GM19238 (cell line): ENCODE measurements around the gene RFPL4AL1.
"Not testable (repeated sequence)": the region's sequence is repeated elsewhere in the genome, so short reads cannot be mapped to it uniquely, and the experiment has no call there.

Experiments
- DNase-seq: peaks from one replicate; pipeline ENCODE4 v3.0.0; 2011; ENCODE audit warnings: low spot score; ENCODE audit not compliant: insufficient read length

RFPL4AL1 gene

DNA sequence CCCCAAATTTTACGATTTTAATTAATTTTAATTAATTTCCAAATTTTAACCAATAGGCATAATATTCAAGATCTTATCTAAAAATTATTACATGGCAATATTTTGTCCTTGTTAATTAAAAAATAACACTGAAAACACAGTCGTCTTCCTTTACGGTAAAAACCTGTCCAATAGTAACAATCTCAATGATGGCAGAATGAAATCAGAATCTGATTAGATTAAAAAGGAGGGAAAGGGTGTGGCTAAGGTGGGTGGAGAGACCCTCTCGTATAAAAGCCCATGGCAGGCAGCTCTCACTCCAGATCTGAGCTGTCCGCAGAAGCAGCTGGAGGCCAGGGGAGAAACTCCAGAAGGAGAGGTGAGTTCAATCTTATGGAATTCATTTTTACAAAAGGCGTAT lies at the start of gene RFPL4AL1:
RFPL4AL1 (plus strand) TSS at position 301 of the 400 bp plus-strand sequence. CDS start 2,687 bp downstream, outside the sequence.
- DNase-seq = not testable (repeated sequence)

DNA sequence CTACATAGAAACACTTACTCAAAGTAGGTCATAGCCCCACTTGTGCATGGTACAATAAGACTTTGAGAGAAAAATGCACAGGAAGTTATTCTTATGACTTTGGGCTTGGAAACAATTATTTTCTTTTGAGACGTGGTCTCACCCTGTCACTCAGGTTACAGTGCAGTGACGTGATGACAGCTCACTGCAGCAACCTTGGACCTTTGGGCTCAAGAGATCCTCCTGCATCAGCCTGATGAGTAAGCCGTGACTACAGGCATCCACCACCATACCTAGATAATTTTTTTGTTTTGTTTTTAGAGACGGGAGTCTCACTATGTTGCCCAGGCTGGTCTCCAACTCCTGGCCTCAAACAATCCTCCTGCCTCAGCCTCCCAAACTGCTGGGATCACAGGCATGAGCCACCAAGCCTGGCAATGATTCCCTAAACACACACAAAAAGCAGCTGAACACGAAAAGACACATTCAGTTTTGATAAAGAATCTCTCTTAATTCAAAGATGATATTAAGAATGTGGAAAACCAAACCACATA lies 48.6 kb upstream of the RFPL4AL1 start:
- DNase-seq = no peak

DNA sequence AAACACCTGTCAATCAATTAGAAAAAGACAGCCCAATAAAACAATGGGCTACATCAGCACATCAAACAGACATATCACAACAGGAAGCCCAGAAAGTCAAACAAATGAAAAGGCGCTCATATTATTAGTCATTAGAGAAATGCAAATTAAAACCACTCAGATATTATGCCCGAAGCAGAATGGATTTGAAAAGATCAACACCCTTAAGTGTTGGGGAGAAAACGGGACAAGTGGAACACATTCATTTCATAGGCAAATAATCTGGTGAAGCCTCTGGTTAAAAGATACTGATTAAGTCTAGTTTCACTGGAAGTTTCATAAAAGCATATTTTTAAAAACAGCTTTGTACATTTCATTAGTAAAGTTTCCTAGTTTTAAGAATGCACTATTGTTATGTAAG lies 48.1 kb upstream of the RFPL4AL1 start:
- no peak for DNase-seq

DNA sequence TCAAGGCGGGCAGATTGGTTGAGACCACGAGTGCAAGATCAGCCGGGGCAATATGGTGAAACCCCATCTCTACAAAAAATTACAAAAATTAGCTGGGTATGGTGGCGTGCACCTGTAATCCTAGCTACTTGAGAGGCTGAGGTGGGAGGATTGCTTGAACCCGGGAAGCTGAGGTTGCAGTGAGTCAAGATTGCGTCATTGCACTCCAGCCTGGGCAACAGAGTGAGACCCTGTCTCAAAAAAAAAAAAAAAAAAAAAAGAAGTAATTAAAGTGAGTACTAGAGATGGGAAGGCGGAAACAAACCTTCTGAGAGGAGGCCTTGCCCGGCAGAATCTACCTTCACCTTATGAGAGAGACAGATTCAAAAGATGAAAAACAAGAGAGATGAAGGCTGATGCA lies 45.4 kb upstream of the RFPL4AL1 start:
- DNase-seq = no peak

DNA sequence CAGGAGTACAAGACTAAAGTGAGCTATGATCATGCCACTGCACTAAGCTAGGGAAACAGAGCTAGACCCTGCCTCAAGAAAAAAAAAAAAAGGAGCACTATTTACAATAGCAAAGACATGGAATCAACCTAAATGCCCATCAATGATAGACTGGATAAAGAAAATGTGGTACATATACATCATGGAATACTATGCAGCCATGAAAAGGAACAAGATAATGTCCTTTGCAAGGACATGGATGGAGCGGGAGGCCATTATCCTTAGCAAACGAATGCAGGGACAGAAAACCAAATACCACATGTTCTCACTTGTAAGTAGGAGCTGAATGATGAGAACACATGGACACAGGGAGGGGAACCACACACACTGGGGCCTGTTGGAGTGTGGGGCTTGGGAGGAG lies 38.5 kb upstream of the RFPL4AL1 start:
- DNase-seq = not testable (repeated sequence)

DNA sequence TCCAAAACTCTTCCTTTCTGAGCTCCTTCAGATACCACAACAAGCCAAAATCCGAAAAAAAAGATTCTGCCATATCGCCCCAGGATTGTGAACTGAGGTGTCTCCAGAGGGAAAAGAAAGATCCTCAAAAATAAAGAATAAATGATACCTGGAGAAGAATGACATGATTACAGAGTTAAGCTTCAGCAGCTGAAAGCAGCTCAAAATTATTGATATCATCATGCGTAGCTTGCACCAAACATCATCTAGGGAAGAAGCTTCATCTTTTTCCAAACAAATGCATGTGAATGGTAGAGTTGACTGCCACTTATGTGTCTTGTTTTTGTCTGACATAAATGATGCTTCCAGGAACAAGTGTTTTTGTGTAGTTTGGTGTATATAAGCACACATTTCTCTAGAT lies 30.6 kb upstream of the RFPL4AL1 start, which contains the start of gene NLRP9:
NLRP9 (minus strand) TSS at position 101 of the 400 bp plus-strand sequence; CDS start at position 73, 28 bp downstream.
- no peak for DNase-seq

DNA sequence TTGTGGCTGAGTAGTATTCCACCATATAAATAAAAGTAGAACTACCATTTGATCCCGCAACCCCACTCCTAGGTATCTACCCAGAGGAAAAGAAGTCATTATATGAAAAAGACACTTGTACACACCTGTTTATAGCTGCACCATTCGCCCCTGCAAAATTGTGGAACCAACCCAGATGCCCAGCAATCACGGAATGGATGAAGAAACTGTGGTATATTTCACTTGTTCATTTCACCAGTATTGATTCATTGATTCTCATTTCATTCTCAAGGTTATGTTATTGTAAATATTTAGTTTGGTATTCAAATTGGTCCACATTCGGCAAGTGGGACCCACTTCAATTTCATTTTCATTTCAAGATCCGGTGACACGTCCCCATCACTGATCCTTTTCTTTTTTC lies 18.2 kb upstream of the RFPL4AL1 start:
- no peak for DNase-seq

DNA sequence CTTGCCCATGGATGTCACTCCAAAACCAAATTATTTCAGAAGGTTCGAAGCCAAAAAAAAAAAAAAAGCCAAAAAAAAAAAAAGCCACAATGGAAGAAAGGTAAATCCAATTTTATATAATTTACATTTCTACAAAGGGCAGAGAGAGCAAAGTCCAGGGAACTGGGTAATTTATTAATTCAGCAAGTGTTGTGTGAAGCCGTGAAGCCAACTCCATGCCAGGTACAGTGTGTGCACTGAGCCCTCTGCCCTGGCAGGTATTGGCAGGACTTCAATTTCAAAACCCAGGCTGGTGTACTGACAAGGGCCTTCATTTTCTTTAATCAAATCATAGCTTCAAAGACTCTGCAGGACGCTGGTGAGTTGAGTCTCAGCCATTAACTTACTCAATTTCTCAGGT lies 15.5 kb upstream of the RFPL4AL1 start:
- no peak for DNase-seq

DNA sequence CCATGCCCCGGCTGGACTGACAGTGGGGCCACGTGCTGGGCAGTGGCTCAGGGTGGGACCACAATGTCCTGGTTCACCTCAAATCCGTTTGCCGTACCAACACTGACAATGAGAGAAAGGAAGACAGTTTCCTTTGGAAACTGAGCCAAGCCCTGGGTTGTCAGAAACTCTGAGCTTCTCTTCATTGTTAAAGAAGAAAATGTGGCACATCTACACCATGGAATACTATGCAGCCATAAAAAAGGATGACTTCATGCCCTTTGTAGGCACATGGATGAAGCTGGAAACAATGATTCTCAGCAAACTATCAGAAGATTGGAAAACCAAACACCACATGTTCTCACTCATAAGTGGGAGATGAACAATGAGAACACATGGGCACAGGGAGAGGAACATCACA lies 12.1 kb upstream of the RFPL4AL1 start:
- not testable (repeated sequence) for DNase-seq

DNA sequence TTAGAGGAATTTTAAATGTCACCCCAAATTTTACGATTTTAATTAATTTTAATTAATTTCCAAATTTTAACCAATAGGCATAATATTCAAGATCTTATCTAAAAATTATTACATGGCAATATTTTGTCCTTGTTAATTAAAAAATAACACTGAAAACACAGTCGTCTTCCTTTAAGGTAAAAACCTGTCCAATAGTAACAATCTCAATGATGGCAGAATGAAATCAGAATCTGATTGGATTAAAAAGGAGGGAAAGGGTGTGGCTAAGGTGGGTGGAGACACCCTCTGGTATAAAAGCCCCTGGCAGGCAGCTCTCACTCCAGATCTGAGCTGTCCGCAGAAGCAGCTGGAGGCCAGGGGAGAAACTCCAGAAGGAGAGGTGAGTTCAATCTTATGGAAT lies 10.1 kb upstream of the RFPL4AL1 start, which contains the start of gene RFPL4A:
RFPL4A (plus strand) TSS at position 301 of the 400 bp plus-strand sequence. CDS start 2,704 bp downstream, outside the sequence.
- not testable (repeated sequence) for DNase-seq

DNA sequence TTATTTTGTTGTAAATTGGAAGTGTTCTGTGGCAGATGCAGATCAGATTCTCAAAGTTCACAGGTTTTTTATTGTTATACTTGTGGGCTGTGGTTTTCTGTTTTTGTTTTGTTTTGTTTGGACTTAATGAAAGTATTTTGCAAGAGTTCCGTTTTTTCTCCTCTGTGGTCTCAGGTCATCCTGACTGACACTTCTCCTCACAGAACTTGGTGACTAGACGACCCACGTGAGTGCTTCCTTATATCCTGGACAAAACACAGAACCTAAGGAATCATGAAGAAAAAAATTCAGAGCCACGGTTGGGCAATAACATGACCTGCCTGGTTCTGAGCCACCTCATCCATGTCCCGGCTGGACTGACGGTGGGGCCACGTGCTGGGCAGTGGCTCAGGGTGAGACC lies 2.5 kb upstream of the RFPL4AL1 start:
- no peak for DNase-seq

DNA sequence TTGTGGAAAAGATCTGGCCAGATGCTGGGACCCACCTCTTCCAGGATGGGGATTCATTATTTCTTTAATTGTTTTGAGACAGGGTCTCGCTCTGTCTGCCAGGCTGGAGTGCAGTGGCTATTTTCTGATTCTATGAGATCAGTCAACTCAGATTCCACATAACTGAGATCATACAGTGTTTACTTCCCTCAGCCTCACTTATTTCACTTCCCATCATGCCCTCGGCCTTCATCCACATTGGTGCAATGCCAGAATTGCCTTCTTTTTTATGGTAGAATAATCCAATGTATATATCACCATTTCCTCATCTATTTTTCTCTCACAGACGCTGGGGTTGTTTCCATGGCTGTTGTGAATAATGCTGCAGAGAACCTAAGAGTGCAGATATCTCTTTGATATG lies 714 bp downstream of the RFPL4AL1 start:
- DNase-seq = not testable (repeated sequence)

DNA sequence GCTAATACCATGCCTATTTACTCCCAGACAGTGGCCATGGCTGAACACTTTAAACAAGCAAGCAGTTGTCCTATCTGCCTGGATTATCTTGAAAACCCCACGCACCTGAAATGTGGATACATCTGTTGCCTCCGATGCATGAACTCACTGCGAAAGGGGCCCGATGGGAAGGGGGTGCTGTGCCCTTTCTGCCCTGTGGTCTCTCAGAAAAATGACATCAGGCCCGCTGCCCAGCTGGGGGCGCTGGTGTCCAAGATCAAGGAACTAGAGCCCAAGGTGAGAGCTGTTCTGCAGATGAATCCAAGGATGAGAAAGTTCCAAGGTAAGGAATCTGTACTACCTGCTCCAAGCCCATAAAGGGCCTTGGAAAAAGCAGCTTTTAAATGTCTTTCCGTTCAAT lies 8.6 kb downstream of the RFPL4AL1 start:
- DNase-seq = no peak

DNA sequence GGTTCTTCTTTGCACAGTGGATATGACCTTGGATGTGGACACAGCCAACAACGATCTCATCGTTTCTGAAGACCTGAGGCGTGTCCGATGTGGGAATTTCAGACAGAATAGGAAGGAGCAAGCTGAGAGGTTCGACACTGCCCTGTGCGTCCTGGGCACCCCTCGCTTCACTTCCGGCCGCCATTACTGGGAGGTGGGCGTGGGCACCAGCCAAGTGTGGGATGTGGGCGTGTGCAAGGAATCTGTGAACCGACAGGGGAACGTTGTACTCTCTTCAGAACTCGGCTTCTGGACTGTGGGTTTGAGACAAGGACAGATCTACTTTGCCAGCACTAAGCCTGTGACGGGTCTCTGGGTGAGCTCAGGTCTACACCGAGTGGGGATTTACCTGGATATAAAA lies 9.4 kb downstream of the RFPL4AL1 start:
- DNase-seq = no peak

DNA sequence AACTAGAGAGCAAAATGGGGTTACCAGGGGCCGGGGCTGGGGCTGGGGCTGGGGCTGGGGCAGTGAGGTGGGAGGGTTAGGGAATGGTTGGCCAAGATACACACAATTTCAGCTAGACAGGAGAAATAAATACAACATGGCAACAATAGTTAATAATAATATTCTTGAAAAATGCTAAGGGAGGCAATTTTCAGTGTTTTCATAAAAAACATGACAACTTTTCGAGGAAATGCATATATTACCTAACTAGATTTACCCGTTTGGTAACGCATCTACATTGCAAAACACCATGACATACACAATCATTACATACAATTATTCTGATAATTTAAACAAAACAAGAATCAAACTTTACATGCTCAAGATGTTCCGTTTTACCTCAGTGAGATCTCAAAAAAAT lies 12.2 kb downstream of the RFPL4AL1 start:
- no peak for DNase-seq

DNA sequence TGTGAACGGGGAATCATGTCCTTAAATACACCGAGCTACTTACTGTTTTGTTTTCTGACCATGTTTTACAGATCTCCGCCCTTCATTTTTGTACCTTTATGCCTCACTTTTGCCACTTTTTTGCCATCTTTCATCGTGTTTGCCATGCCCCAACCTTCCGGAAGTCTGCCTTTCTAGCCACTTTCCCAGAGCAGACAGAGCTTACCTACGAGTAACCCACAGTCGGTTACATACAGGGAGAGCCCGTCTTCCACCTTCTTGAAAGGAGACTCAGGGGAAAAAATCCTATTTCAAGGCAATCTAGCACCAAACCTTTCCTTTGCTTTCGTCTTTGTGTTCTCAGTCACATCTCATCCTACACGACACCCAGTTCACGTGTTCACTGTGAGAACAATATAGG lies 26.1 kb downstream of the RFPL4AL1 start:
- DNase-seq = no peak

DNA sequence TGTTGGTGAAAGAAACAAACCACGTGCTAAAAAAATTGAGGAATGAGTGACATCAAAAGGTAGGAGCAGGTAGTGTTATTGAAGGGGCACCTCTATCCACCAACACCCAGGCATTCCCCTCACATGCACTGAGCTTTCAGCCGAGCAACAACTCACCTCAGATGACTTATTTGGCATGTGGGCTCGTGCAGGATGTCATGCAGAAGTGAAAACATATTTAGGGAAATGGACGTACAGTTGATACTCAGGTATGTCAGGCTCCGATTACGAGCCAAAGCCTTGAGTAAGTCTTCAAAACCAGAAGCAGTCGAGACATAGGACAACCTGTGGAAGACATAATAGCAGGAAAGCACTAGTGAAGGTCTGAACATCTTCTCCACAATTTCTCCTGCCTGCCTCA lies 32.5 kb downstream of the RFPL4AL1 start:
- DNase-seq = no peak

DNA sequence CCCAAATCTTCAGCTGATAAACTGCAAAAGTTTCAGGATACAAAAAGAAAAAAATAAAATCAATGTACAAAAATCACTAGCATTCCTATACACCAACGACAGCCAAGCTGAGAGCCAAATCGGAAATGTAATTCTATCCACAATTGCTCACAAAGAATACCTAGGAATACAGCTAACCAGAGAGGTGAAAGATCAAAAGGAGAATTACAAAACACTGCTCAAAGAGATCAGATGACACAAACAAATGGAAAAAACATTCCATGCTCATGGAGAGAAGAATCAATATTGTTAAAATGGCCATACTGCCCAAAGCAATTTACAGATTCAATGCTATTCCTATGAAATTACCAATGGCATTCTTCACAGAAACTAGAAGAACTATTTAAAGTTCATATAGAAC lies 33.4 kb downstream of the RFPL4AL1 start:
- DNase-seq = no peak

DNA sequence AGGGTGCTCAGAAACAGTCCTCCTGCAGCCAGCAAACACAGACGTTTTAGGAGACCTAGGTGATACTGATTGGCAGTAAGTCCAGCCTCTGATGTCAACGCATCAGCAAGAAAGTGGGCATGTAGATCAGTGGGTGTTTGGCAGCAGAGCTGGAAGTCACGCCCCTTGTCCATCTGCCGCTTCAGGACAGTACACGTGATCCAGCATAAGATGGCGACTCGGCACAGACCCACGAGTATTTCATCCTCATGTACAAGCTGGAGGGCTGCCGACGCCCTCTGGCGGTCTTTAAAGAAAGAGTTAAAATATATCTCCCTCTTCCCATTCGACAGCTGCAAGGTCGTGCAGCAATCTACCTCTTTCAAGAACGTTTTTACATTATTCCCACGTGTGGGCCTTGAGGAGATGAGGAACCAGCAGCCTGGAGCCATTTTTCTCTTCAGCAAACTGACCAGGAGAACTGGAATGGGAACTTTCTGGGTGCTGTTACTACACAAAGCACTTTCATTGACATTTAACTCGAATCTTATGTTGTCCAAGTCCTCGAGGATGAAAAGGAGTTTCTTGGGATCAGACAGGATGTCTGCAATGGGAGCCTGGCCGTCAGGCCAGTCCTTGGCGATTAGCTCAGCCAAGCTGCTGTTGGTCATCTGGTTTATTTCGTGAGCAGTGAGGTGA lies 40.6 kb downstream of the RFPL4AL1 start:
- DNase-seq = peak; percentile 7

DNA sequence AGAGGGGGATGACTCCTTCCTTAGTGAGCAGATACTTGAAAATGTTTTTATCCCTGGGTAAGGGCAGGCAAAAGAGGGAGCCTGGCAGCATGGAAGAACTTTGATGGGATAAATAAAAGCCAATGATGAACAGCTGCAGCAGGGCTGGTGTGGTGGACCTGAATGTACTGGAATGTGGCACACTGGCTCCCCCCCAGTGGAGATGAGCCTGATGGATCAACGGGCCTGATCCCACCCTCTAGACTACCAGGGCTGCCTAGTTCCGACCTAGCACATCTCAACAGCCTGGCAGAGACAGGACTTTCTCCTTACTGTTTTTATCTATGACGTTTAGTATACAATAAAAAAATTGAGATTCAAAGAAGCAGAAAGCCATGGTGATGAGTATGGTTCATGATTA lies 42.4 kb downstream of the RFPL4AL1 start:
- no peak for DNase-seq

DNA sequence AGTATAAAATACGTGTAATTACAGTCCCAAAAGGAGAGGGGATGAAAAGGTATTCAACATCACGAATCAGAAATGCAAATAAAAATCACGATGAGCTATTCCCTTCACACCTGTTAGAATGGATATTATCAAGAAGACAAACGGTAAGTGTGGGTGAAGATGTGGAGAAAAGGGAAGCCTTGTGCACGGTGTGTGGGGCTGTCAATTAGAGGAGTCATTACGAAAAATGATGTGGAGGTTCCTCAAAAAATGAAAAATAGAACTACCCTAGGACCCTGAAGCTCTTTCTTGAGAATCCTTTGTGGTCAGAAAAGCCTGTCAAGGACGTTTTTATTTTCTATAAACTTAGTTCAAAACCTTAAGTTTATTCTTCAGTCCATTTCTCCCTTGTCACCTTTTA lies 43.5 kb downstream of the RFPL4AL1 start:
- no peak for DNase-seq

DNA sequence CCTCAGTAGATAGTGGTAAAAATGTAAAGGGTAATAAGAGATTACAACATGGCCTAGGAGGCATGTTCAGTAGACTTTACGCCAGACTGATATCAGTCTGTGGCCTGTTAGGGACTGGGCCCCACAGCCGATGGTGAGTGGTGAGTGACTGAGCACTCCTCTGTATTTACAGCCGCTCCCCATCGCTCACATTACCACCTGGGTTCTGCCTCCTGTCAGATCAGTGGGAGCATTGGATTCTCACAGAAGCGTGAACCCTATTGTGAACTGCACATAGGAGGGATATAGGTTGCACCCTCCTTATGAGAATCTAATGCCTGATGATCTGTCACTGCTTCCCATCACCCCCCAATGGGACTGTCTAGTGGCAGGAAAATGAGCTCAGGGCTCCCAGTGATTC lies 45.0 kb downstream of the RFPL4AL1 start:
- no peak for DNase-seq

DNA sequence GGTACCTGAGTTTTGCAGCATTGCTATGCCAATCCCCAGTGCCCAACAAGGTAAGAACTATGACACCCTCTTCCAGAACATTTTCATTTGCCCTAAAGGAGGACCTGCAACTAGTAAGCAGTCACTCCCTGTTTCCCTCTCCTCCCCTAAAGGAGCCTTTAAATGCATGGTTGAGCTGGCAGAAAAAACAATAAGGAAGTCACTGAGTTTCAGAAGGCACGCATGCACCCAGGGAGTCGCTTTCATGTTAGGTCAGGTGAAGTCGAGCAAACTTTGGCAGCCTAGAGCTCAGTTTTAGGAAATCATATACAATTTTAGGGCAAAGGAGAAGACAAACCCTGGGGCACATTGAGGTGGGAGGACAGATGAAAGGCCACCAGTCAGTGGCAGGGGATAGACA lies 51.1 kb downstream of the RFPL4AL1 start:
- no peak for DNase-seq
